NCI-H1092 (cell line): ENCODE data around the gene HEATR1.
"Not testable (repeated sequence)": the region's sequence is repeated elsewhere in the genome, so short reads cannot be mapped to it uniquely, and the experiment has no call there.

Source experiments
- DNase-seq: peaks from one replicate; lab custom pipeline; 2025; lab: John Stamatoyannopoulos, UW

HEATR1 gene

DNA sequence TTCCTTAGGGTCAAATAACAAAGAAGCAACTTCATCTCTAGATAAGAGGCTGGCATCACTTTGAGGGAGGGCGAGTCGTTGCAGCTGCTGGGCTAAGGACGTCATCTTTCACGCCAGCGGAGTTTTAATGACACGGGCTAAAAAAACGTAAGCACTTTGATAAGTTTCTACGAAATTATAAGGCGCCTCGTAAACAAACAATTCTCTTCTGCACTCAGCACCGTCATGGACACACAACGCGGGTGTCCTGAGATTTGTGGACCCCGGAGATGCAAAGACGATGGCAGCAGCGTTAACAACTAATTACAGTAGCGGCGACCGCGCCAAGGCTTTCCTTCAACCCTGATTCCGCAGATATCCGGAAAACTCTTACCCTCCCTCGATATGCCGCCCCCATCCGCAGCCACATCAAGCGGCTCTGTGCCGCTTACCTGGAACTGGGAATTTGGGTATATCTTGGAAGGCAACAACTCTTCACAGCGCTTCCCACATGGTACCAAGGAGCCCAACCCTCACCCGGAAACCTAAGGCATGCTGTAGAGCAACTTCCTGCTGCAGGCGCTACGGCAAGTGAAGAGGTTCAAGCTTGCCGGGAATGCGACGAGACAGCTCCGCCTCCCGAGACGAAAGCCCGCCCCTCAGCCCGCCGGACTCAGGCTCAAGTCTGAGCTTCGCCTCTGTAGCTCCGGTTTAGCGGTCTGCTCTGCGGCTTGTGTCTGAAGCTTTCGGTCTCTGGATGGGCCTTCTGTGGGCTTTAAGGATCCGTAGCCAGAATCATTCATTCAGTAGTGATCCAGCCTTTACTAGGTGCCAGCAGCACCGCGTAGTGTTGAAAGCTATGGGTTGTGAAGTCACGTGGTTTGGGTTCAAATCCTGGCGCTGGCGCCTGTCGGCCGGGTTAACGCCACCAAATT is at the start of gene HEATR1:
Gene HEATR1 (minus strand): TSS at position 526 of the 914 bp plus-strand sequence. CDS start 421 bp downstream, at position 105.
- DNase-seq: peak; percentile 92

DNA sequence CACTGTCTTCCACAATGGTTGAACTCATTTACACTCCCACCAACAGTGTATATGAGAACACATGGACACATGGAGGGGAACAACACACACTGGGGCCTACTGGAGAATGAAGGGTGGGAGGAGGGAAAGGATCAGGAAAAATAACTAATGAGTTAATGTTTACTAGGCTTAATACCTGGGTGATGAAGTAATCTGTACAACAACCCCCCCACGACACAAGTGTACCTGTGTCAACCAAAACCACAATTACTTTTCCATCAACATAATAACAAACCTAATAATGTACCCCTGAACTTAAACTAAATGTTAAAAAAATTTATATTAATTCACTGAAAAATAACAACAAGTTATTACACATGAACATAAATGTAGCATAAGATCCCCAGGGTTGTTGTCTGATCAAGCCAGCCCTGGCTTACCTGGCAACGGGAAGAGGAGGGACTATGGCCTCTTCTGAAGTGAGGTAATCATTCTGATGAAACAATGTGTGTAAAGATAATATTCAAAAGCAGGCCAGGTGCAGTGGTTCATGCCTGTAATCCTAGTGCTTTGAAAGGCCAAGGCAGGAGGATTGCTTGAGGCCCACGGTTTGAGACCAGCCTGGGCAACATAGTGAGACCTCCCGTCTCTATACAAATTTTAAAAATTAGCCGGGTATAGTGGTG is 40.8 kb upstream of the HEATR1 start:
- DNase-seq: no peak

- no peak for DNase-seq
Measured at GRCh38 chr1:236642763-236643162, 38.4 kb upstream of the HEATR1 start.

- peak; percentile 87 for DNase-seq
Measured at GRCh38 chr1:236639686-236640085, 35.4 kb upstream of the HEATR1 start.

- peak; percentile 74 for DNase-seq
Measured at GRCh38 chr1:236638945-236639344, 34.6 kb upstream of the HEATR1 start.

DNA sequence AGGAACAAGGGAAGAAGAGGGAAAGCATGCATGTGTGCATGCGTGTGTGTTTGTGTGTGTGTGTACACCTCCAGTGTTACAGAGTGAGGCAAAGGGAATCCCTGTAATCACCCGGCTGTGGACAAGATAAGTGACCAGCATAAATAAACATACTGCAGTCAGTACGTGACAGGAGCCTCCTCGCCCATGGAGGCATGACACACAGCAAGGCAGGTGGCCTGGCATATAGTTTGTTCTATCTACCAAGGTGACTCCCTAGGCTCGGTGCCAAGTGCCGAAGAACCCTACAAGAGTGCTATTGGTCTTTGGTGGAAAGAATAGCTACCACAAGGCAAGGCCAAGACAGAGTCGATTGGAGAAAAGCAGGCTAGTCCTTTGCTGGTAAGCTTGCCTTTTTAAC is 31.7 kb upstream of the HEATR1 start:
- no peak for DNase-seq

DNA sequence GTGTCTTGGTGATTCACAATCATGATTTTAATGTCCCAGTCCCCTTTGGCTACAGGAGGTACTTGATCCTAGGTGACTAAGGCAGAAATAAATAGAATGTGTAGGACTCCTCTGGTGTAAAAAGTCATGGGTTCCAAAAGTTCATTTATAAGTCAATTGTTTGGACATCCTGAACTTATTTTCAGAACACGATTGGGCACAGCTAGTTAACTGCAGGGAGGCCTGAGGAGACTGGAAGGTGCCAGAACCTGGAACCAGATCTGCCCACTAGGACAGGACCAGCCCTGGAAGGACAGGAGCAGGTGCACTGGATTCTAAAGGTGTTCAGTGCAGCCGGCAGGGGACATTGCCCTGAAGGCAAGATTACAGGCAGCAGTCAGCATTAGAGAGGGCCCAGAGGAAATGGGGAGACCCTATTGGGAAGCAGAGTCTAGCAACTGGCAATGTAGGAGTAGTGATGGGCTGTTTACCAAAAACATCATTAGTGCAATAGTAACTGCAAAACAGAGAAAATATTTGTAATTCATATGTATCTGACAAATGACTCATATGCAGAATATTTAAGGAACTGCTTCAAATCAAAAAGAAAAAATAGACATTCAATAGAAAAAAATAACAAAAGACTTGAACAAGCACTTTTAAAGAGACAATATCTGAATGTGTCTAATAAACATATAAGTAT is 23.6 kb upstream of the HEATR1 start:
- no peak for DNase-seq

DNA sequence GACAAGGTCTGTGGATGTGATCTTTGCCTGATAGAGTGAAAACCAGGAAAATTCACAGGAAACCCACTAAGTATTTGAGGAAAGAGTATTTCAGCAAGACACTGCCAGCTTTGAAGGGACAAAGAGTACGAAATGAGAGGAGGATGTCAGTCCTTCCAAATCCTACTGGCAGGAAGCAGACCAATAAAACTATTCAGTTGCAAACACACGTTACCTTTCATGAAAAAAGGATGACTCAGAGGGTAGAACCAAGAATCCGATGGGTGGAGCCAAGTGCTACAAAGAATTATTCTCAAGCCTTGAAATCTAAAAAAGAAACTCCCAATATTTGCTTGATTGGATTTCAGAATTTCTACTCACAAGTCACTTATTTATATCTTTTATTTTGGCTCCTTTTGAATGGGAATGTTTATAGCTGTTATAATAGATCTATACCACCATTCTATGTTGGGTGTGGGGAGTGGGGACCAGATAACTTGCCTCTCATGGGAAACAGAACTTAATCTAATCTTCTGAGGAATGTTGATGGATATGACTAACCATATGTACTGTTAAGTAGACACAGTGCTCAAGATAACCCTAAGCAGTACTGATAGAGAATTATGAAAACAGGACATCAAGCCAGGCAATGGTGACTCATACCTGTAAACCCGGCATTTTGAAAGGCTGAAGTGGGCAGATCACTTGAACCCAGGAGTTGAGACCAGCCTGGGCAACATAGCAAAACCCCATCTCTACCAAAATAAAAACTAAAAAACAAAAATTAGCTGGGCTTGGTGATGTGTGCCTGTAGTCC is 19.3 kb upstream of the HEATR1 start:
- DNase-seq: no peak

- DNase-seq: no peak
Measured at GRCh38 chr1:236622407-236622806, 18.1 kb upstream of the HEATR1 start.

GRCh38 chr1:236619398-236619797 is 15.1 kb upstream of the HEATR1 start:
- no peak for DNase-seq

DNA sequence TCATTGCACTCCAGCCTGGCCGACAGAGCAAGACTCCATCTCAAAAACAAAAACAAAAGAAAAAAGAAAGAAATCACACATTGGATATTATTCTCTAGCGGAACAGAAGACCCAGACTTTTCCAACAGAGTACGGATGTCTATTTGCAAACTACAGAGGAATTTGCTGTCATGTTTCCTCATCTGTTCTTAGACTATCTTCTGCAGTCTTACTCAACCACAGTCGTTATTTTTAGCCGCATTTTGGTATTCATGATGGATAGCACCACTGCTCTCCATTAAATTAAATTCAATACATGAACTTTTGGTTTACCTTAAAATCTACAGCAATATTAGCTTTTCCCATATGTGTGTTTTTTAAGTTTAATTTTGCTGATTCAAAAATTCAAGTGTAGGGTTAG is 14.2 kb upstream of the HEATR1 start:
- DNase-seq: no peak

- DNase-seq: no peak
Measured at GRCh38 chr1:236615399-236616148, 11.3 kb upstream of the HEATR1 start.

DNA sequence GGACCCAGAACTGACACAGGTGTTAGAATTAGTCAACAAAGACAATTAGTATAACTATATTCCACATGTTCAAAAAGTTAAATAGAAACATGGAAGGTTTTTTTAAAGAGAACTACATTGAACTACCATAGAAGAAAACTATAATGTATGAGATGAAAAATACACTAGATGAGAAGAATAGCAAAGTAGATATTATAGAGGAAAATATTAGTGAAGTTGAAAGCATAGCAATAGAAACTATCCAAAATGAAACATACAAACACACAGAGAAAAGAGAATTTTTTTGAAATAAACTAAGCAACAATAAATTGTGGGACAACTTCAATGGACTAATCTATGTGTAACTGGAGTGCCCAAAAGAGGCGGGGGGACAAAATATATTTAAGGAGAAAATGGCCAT is 8.0 kb upstream of the HEATR1 start:
- no peak for DNase-seq

GRCh38 chr1:236608930-236609726 is 4.8 kb upstream of the HEATR1 start:
- DNase-seq: peak; percentile 67

DNA sequence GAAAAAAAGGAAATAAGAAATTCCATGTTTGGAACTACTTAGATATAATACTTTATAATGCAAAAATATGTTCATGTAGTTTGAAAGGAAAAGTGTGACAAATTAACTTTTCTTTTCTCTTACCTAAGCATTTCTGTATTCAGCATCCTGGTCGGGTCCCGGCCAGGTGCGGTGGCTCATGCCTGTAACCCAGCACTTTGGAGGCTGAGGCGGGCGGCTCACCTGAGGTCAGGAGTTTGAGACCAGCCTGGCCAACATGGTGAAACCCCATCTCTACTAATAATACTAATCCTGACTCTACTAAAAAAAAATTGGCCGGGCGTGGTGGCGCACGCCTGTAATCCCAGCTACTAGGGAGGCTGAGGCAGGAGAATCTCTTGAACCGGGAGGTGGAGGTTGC is 3.3 kb upstream of the HEATR1 start:
- DNase-seq: not testable (repeated sequence)

DNA sequence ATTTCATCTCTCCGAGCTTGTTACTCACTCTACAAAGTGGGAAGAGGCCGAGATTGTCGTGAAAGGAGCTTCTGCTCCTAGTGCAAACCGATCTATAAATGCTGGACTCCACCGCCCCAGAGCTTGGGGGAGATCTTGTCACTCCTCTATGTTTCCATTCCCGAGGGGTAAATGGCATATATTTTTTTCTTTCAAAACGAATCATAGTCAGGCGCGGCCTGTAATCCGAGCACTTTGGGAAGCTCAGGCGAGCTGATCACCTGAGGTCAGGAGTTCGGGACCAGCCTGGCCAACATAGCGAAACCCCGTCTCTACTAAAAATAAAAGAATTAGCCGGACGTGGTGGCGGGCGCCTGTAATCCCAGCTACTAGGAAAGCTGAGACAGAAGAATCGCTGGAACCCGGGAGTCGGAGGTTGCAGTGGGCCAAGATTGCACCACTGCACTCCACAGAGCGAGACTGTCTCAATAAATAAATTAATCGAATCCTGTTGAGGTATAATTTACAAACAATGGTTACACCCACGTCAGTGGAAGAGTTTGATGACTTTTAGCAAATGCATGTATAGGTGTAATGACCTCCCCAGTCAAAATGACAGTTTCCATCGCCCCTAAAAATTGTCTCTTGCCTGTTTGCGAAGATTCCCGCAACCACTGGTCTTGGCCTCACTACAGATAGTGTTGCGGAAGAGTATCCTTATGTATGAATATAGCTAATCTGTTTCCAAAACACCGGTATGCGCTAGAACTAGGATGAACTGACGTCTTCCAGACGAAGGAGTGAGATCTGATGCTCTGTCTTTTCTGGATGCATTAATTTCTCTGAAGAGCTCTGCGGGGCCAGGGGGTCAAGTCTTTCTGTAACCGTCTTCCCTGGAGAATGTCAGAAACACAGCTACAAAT is 840 bp upstream of the HEATR1 start:
- peak; percentile 45 for DNase-seq

GRCh38 chr1:236602171-236602570 is 2.1 kb downstream of the HEATR1 start:
- DNase-seq: no peak

DNA sequence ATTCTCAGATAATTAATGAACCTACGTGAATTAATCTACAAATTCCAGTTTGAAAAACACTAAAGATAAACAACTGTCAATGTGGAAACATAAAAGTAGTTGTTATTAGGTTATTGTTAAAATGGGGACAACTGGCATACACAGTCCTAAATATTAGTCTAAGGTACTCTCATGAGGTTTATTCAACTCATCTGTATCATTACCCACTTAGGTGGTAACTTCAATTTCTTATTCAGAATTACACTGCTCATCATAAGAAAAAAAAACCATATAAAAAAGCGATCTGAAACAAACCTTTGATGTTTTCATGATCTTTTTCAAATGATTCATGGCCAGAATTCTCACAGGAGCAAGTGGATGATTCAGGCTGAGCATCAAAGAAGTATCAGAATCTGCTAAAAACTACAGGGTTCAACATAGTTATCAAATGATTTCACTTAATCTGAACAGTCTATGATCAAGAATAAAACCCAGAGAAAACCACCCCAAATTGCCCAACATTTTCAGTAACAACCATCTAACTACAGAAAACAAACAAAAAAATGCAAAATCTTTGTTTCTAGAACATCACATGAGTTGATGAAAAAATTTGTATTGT is 13.7 kb downstream of the HEATR1 start:
- DNase-seq: no peak

GRCh38 chr1:236589531-236589930 is 14.8 kb downstream of the HEATR1 start:
- DNase-seq: no peak
